GM12878 (cell line): ENCODE results near the gene ZNF408. TPM values are rescaled to one million over a fixed set of nuclear protein-coding genes. Genes with fewer than 3 reads are reported as not detected.

Source experiments
- ATAC-seq: fragments of 200-7000 bp; cut with Tn5 transposase; 3 replicates; pipeline ENCODE4 v1.9.1; 2020; ENCODE audit warnings: mild to moderate bottlenecking, moderate library complexity
- BruUV-seq: library from RNA; stranded (reverse); fragments of 400-500 nt; replicated peaks from 2 replicates; lab custom pipeline; 2021; lab: Mats Ljungman, UMichigan
- CTCF ChIA-PET: fragments of 300-600 bp; sonication (Branson Sonifier 250); formaldehyde crosslinking; extraction: SDS; loops from one replicate; lab custom pipeline; 2021; ENCODE audit warnings: inconsistent platforms; lab: Yijun Ruan, JAX
- POLR2A ChIA-PET: fragments of 350-600 bp; formaldehyde crosslinking; extraction: SDS; loops from one replicate; lab custom pipeline; 2021; ENCODE audit warnings: inconsistent platforms; lab: Charles Lee
- RAD21 ChIA-PET: fragments of 300-600 bp; sonication (Branson Sonifier 250); formaldehyde crosslinking; loops from one replicate; lab custom pipeline; 2023; ENCODE audit warnings: antibody characterized with exemption; ENCODE audit not compliant: unreplicated experiment; lab: Charles Lee
- SMC1A ChIA-PET: fragments of 300-600 bp; sonication (Branson Sonifier 250); formaldehyde crosslinking; loops from one replicate; lab custom pipeline; 2023; ENCODE audit not compliant: unreplicated experiment, uncharacterized antibody; lab: Charles Lee
- DNase-seq: peaks from one replicate; pipeline ENCODE4 v3.0.0-alpha.2; 2011; ENCODE audit warnings: low read depth, low spot score
- FAIRE-seq: peaks from 3 replicates; lab custom pipeline; 2011; peaks lifted over from hg19 to GRCh38; lab: Jason Lieb, UNC
- H2AFZ ChIP-seq: 2 replicates; pipeline ENCODE4 v1.6.0; 2011; ENCODE audit warnings: low read depth, low read length, control low read depth; ENCODE audit not compliant: control insufficient read depth
- H3K27ac ChIP-seq: 2 replicates; pipeline ENCODE4 v1.5.1; 2011; ENCODE audit warnings: control low read depth; ENCODE audit not compliant: control insufficient read depth, insufficient read depth
- H3K27me3 ChIP-seq, 2 experiments: replicated peaks in 1 of 2; 2 replicates each; pipeline versions ENCODE4 v1.6.0 to v1.6.1; 2011; ENCODE audit warnings: low read length in 1 of 2; ENCODE audit not compliant: control insufficient read depth in 2 of 2, insufficient read depth in 2 of 2
- H3K36me3 ChIP-seq, 2 experiments: 2 replicates each; pipeline ENCODE4 v1.5.1; 2011; ENCODE audit warnings: low read length in 1 of 2; ENCODE audit not compliant: control insufficient read depth in 2 of 2, insufficient read depth in 2 of 2
- H3K4me1 ChIP-seq: 2 replicates; pipeline ENCODE4 v1.6.1; 2011; ENCODE audit warnings: mild to moderate bottlenecking, low read length, moderate library complexity, mixed read lengths; ENCODE audit not compliant: control insufficient read depth, insufficient read depth
- H3K4me2 ChIP-seq: 2 replicates; pipeline ENCODE4 v1.6.0; 2011; ENCODE audit warnings: control low read depth; ENCODE audit not compliant: control insufficient read depth, insufficient read depth
- H3K4me3 ChIP-seq: fragments of 200-600 bp; sonication (generic); 2 replicates; pipeline ENCODE4 v1.5.1; 2016
- H3K79me2 ChIP-seq: 2 replicates; pipeline ENCODE4 v1.6.0; 2011; ENCODE audit warnings: low read length; ENCODE audit not compliant: control insufficient read depth, insufficient read depth
- H3K9ac ChIP-seq: 2 replicates; pipeline ENCODE4 v1.8.0; 2011; ENCODE audit warnings: low read length, control low read depth, mixed read lengths; ENCODE audit not compliant: control insufficient read depth, insufficient read depth
- H3K9me3 ChIP-seq: replicated peaks from 3 replicates; pipeline ENCODE4 v1.5.1; 2011; ENCODE audit warnings: mild to moderate bottlenecking, low read length; ENCODE audit not compliant: control insufficient read depth, insufficient read depth
- H4K20me1 ChIP-seq: 2 replicates; pipeline ENCODE4 v1.6.0; 2011; ENCODE audit not compliant: control insufficient read depth, insufficient read depth
- ASH2L ChIP-seq: fragments of 300-600, 200-600 bp; sonication (generic); IDR thresholded peaks from 2 replicates; pipeline ENCODE4 v1.6.1; 2017; ENCODE audit warnings: low read depth, mild to moderate bottlenecking, borderline replicate concordance
- CREM ChIP-seq: IDR thresholded peaks from 2 replicates; pipeline ENCODE4 v1.6.1; 2014; ENCODE audit warnings: antibody characterized with exemption, low read depth
- ELK1 ChIP-seq: IDR thresholded peaks from 2 replicates; pipeline ENCODE4 v1.6.1; 2012; ENCODE audit warnings: low read depth, low read length, improper control_type of control experiment
- ETV6 ChIP-seq, 2 experiments: fragments of 450-650 bp in 1 of 2; IDR thresholded peaks in 1 of 2; conservative IDR thresholded peaks in 1 of 2; 2 replicates each; pipeline ENCODE4 v1.6.1; 2014; ENCODE audit warnings: antibody characterized with exemption in 1 of 2, borderline replicate concordance in 1 of 2, low read depth in 1 of 2, mild to moderate bottlenecking in 1 of 2, moderate library complexity in 1 of 2
- HDAC2 ChIP-seq: fragments of 200-600 bp; sonication (generic); IDR thresholded peaks from 2 replicates; pipeline ENCODE4 v1.6.1; 2017
- IRF5 ChIP-seq: fragments of 450-650 bp; IDR thresholded peaks from 2 replicates; pipeline ENCODE4 v1.6.1; 2017; ENCODE audit warnings: borderline replicate concordance
- MEF2B ChIP-seq: fragments of 450-650 bp; IDR thresholded peaks from 2 replicates; pipeline ENCODE4 v1.6.1; 2018; ENCODE audit warnings: mild to moderate bottlenecking, moderate library complexity; ENCODE audit not compliant: partially characterized antibody, poor library complexity, severe bottlenecking
- PAX5 ChIP-seq: IDR thresholded peaks from 2 replicates; pipeline ENCODE4 v1.6.1; 2011; ENCODE audit warnings: low read depth, low read length, borderline replicate concordance
- WRNIP1 ChIP-seq: IDR thresholded peaks from 2 replicates; pipeline ENCODE4 v1.6.1; 2011; ENCODE audit warnings: low read depth, low read length, improper control_type of control experiment, borderline replicate concordance
- ZBTB11 ChIP-seq: fragments of 450-650 bp; formaldehyde crosslinking; IDR thresholded peaks from 2 replicates; pipeline ENCODE4 v1.5.0; 2022; ENCODE audit warnings: mild to moderate bottlenecking, missing genetic modification characterization
- ZNF384 ChIP-seq: IDR thresholded peaks from 2 replicates; pipeline ENCODE4 v1.6.1; 2012; ENCODE audit warnings: low read depth, mild to moderate bottlenecking, low read length, improper control_type of control experiment, borderline replicate concordance
- WGBS: methylation state at CpG from one replicate; pipeline ENCODE4 v1.1.6; 2016; ENCODE audit warnings: low lambda C conversion rate; ENCODE audit not compliant: insufficient replicate concordance, insufficient coverage; ENCODE audit errors: missing lambda C conversion rate; 5-methylcytosine and 5-hydroxymethylcytosine counted together
- in situ Hi-C: fragments of 300-500 bp; cut with MboI; formaldehyde crosslinking; loops from 9 replicates; pipeline ENCODE4 v1.14.3; 2018; ENCODE audit warnings: mixed read lengths
- intact Hi-C: fragments of 100-400 bp; cut with micrococcal nuclease; formaldehyde crosslinking; loops from one replicate; pipeline ENCODE4 v1.14.2; 2022; ENCODE audit not compliant: unreplicated experiment
- polyA plus RNA-seq, 11 experiments: library from polyadenylated mRNA; depleted of rRNA in 4 of 11; unstranded in 6 of 11; stranded (reverse) in 5 of 11; fragments of >200 nt; fragmentation: Nextera tagmentation in 4 of 11; fragmentation: Illumina TruSeq in 1 of 11; extraction: Ambion mirVana in 4 of 11; extraction: Trizol in 1 of 11; gene quantifications; 1 replicate in 1 of 11; 2 replicates in 10 of 11; pipeline versions ENCODE4 v1.2.1 to v1.2.3, GENCODE V29; 2011 to 2016; ENCODE audit warnings: inconsistent platforms in 2 of 11, missing spikeins in 2 of 11, low read depth in 1 of 11
- total RNA-seq, 4 experiments: library from RNA; depleted of rRNA in 3 of 4; stranded (reverse); fragments of >200 nt in 3 of 4; fragmentation: Illumina TruSeq in 1 of 4; extraction: Trizol in 1 of 4; gene quantifications; 2 replicates each; pipeline versions ENCODE4 v1.2.1 to v1.2.3, GENCODE V29; 2013 to 2021
- TF ChIP-seq, protein P1 (sequence below): fragments of 450-650 bp; formaldehyde crosslinking; IDR thresholded peaks from 2 replicates; pipeline ENCODE4 v1.4.0; 2022; ENCODE audit warnings: mild to moderate bottlenecking, moderate library complexity

Gene ZNF408
- total and polyA plus RNA-seq, 10 of the 15 experiments (the other 5 are each of a cell fraction or from before 2014, with no cell fraction given), result 0.19 to 11.3 (median 7.2) TPM

GRCh38 chr11:46710821-46711269 is 10.0 kb downstream of the ZNF408 start (continued):
- TF ChIP-seq MEF2B (no peak), CREM (no peak), ZBTB11 (CRISPR knock-in tag) (no peak), ZNF384 (no peak)

DNA sequence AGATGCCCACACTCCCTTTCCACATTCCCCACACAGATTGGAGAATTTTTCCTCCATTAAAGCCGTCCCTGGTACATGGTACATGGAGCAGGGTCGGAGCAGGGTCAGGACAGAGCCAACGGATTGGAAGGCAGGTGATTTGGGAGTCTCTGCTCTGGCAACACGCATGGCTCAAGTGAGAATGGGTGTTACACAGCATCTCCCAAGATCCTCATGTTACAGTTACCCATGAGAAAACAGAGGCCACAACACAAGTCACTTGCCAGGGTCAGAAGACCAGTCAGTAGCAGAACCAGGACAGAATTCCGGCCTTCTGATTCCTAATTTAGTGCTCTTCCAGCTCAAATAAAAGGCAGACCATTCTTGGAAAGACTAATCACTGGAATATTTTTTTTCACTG is 10.5 kb downstream of the ZNF408 start:
- in situ Hi-C loops, result no loop called here
- ChIA-PET RAD21 (no interaction called here), POLR2A (interaction anchor here (0.6 kb wide), 1 partner anchor 630 kb away, joined by 3 read pairs; no protein-coding TSS in a partner anchor), SMC1A (interaction anchor here (1.6 kb wide), 1 partner anchor 9 kb away, joined by 3 read pairs; no protein-coding TSS in a partner anchor), CTCF (interaction anchor here (0.6 kb wide), 1 partner anchor 724 kb away, joined by 6 read pairs; no protein-coding TSS in a partner anchor)
- no peak for ATAC-seq
- WGBS, result 77% methylated on average over 5 of the region's 5 CpGs
- no peaks in the 10 kb centered on the region for H3K27me3 ChIP-seq
- no peaks in the 10 kb centered on the region for H3K79me2 ChIP-seq
- H3K4me3 ChIP-seq, result no peak overlapping the region
- H3K9me3 ChIP-seq, result no peaks in the 10 kb centered on the region
- no peak overlapping the region for H3K4me2 ChIP-seq
- H3K36me3 ChIP-seq, result no peaks in the 10 kb centered on the region; a peak in 1 of 4 replicates
- no TSS peak for BruUV-seq
- no peak overlapping the region for H3K9ac ChIP-seq
- FAIRE-seq, result no peak
- no peak for DNase-seq
- intact Hi-C loops, result no loop called here
- H4K20me1 ChIP-seq, result no peaks in the 10 kb centered on the region
- no peak overlapping the region for H3K27ac ChIP-seq
- H3K4me1 ChIP-seq, result no peaks in the 10 kb centered on the region
- no peak overlapping the region for H2AFZ ChIP-seq
- no peak for TF ChIP-seq PAX5
- no peak for TF ChIP-seq ELK1
- TF ChIP-seq HDAC2, result no peak
- TF ChIP-seq ASH2L, result no peak
- TF ChIP-seq ETV6 (conservative IDR thresholded peaks at IDR 0.05 in 1 of 2, IDR thresholded peaks at IDR 0.05 in 1 of 2; ENCODE audit: borderline replicate concordance in 1 of 2, low read depth in 1 of 2), result no peak
- no peak for TF ChIP-seq IRF5
- TF ChIP-seq WRNIP1, result no peak
- TF ChIP-seq, protein P1, sequence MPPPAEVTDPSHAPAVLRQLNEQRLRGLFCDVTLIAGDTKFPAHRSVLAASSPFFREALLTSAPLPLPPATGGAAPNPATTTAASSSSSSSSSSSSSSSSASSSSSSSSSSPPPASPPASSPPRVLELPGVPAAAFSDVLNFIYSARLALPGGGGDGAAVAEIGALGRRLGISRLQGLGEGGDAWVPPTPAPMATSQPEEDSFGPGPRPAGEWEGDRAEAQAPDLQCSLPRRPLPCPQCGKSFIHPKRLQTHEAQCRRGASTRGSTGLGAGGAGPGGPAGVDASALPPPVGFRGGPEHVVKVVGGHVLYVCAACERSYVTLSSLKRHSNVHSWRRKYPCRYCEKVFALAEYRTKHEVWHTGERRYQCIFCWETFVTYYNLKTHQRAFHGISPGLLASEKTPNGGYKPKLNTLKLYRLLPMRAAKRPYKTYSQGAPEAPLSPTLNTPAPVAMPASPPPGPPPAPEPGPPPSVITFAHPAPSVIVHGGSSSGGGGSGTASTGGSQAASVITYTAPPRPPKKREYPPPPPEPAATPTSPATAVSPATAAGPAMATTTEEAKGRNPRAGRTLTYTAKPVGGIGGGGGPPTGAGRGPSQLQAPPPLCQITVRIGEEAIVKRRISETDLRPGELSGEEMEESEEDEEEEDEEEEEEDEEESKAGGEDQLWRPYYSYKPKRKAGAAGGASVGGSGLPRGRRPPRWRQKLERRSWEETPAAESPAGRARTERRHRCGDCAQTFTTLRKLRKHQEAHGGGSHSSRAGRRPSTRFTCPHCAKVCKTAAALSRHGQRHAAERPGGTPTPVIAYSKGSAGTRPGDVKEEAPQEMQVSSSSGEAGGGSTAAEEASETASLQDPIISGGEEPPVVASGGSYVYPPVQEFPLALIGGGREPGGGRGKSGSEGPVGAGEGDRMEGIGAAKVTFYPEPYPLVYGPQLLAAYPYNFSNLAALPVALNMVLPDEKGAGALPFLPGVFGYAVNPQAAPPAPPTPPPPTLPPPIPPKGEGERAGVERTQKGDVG (CRISPR knock-in tag), result no peak
